Neuronal stem cell (in vitro differentiated cells): Measurements from ENCODE around the gene PLCL1.

Experiments
- DNase-seq: peaks from one replicate; pipeline ENCODE4 v3.0.0-alpha.2; 2013; ENCODE audit warnings: low spot score
- H2AFZ ChIP-seq: one replicate; pipeline ENCODE4 v1.6.1; 2013; ENCODE audit warnings: mild to moderate bottlenecking, low read length, inconsistent platforms
- H2AK5ac ChIP-seq: 2 replicates; pipeline ENCODE4 v1.6.1; 2013; ENCODE audit warnings: low read depth, mild to moderate bottlenecking, inconsistent platforms, low read length, moderate library complexity, mixed read lengths
- H2BK120ac ChIP-seq: 2 replicates; pipeline ENCODE4 v1.6.1; 2013; ENCODE audit warnings: low read depth, mild to moderate bottlenecking, inconsistent platforms, low read length, moderate library complexity, mixed read lengths
- H2BK12ac ChIP-seq: one replicate; pipeline ENCODE4 v1.6.1; 2013; ENCODE audit warnings: low read length, inconsistent platforms
- H2BK15ac ChIP-seq: 2 replicates; pipeline ENCODE4 v1.6.1; 2013; ENCODE audit warnings: mild to moderate bottlenecking, low read length, inconsistent platforms, mixed read lengths
- H2BK5ac ChIP-seq: one replicate; pipeline ENCODE4 v1.6.1; 2013; ENCODE audit warnings: inconsistent platforms, mild to moderate bottlenecking, low read length, moderate library complexity
- H3K14ac ChIP-seq: one replicate; pipeline ENCODE4 v1.6.1; 2013; ENCODE audit warnings: low read length, inconsistent platforms
- H3K18ac ChIP-seq: 2 replicates; pipeline ENCODE4 v1.6.1; 2013; ENCODE audit warnings: low read length, inconsistent platforms
- H3K23ac ChIP-seq: 2 replicates; pipeline ENCODE4 v1.6.1; 2013; ENCODE audit warnings: low read depth, mild to moderate bottlenecking, mixed read lengths, low read length, inconsistent platforms; ENCODE audit not compliant: poor library complexity
- H3K27ac ChIP-seq: replicated peaks from 3 replicates; pipeline ENCODE4 v1.5.1; 2013; ENCODE audit warnings: low read length, inconsistent platforms
- H3K27me3 ChIP-seq, 3 experiments: 2 replicates each; pipeline ENCODE4 v1.6.1; 2013; ENCODE audit warnings: low read length in 3 of 3, mild to moderate bottlenecking in 2 of 3, inconsistent platforms in 1 of 3, low read depth in 1 of 3, mixed read lengths in 1 of 3, moderate library complexity in 1 of 3; ENCODE audit not compliant: control insufficient read depth in 3 of 3, insufficient read depth in 3 of 3
- H3K36me3 ChIP-seq, 2 donors: replicated peaks in 1 of 2; 2 replicates each; pipeline ENCODE4 v1.6.1; 2013; ENCODE audit warnings: low read length in 2 of 2; ENCODE audit not compliant: control insufficient read depth in 2 of 2, insufficient read depth in 2 of 2
- H3K4ac ChIP-seq: 2 replicates; pipeline ENCODE4 v1.6.1; 2013; ENCODE audit warnings: inconsistent platforms, mild to moderate bottlenecking, low read length, moderate library complexity
- H3K4me1 ChIP-seq, 2 donors: 1 replicate in 1 of 2; 2 replicates in 1 of 2; pipeline ENCODE4 v1.6.1; 2013; ENCODE audit warnings: low read length in 2 of 2, low read depth in 1 of 2; ENCODE audit not compliant: control insufficient read depth in 2 of 2, insufficient read depth in 1 of 2
- H3K4me2 ChIP-seq: one replicate; pipeline ENCODE4 v1.6.1; 2013; ENCODE audit warnings: mild to moderate bottlenecking, low read length, inconsistent platforms; ENCODE audit not compliant: insufficient read depth, poor library complexity, severe bottlenecking
- H3K4me3 ChIP-seq, 2 donors: 2 replicates each; pipeline ENCODE4 v1.5.1; 2013; ENCODE audit warnings: low read length in 2 of 2, mild to moderate bottlenecking in 2 of 2, inconsistent platforms in 1 of 2, moderate library complexity in 1 of 2
- H3K79me1 ChIP-seq: one replicate; pipeline ENCODE4 v1.6.1; 2013; ENCODE audit warnings: low read depth, mild to moderate bottlenecking, inconsistent platforms, low read length, moderate library complexity
- H3K9ac ChIP-seq: one replicate; pipeline ENCODE4 v1.6.1; 2013; ENCODE audit warnings: mild to moderate bottlenecking, low read depth, low read length, inconsistent platforms; ENCODE audit not compliant: poor library complexity
- H3K9me3 ChIP-seq, 2 donors: replicated peaks in 1 of 2; 2 replicates each; pipeline versions ENCODE3 to v1.6.1; 2013; ENCODE audit warnings: low read length in 2 of 2, mild to moderate bottlenecking in 2 of 2, inconsistent platforms in 1 of 2, low read depth in 1 of 2, mixed read lengths in 1 of 2, moderate library complexity in 1 of 2; ENCODE audit not compliant: control insufficient read depth in 2 of 2, insufficient read depth in 1 of 2
- H4K8ac ChIP-seq: one replicate; pipeline ENCODE4 v1.6.1; 2013; ENCODE audit warnings: low read depth, mild to moderate bottlenecking, inconsistent platforms, low read length, moderate library complexity
- H4K91ac ChIP-seq: one replicate; pipeline ENCODE4 v1.6.1; 2013; ENCODE audit warnings: low read length, low read depth, mild to moderate bottlenecking, inconsistent platforms; ENCODE audit not compliant: poor library complexity
- WGBS, 2 donors: extraction: QIAGEN DNeasy Blood & Tissue Kit; methylation state at CpG; one replicate each; pipeline ENCODE4 v1.1.7; 2013; ENCODE audit warnings: missing lambda C conversion rate in 2 of 2, mixed read lengths in 1 of 2; ENCODE audit not compliant: insufficient read length in 2 of 2, insufficient replicate concordance in 1 of 2; ENCODE audit errors: extremely low coverage in 2 of 2; 5-methylcytosine and 5-hydroxymethylcytosine counted together

The PLCL1 gene

GRCh38 chr2:197959383-197959782 is 155.0 kb downstream of the PLCL1 start:
- no CpG with 5 or more reads among the region's 1 CpG for WGBS, 2 donors
- Histone ChIP-seq H3K9ac (no peak overlapping the region), H4K91ac (no peak overlapping the region), H2AFZ (no peak overlapping the region), H3K27me3 (no peaks in the 10 kb centered on the region), H3K18ac (no peak overlapping the region), H3K9me3 (no peaks in the 10 kb centered on the region), H3K79me1 (no peaks in the 10 kb centered on the region), H3K4me2 (no peak overlapping the region), H3K4me1 (peaks cover 0 to 3% of the 10 kb centered on the region in 2 donors), H2BK5ac (no peak overlapping the region), H3K4me3 (no peak overlapping the region), H2BK12ac (no peak overlapping the region), H2AK5ac (no peak overlapping the region), H3K27ac (no peak overlapping the region), H2BK120ac (no peak overlapping the region), H3K23ac (no peak overlapping the region), H4K8ac (no peak overlapping the region), H3K4ac (no peak overlapping the region), H2BK15ac (no peak overlapping the region), H3K36me3 (no peaks in the 10 kb centered on the region), H3K14ac (no peak overlapping the region)
- DNase-seq: no peak

GRCh38 chr2:197960786-197961185 is 156.4 kb downstream of the PLCL1 start:
- Histone ChIP-seq H3K4me2 (no peak overlapping the region), H3K23ac (no peak overlapping the region), H3K4me1 (peaks cover 0 to 3% of the 10 kb centered on the region in 2 donors), H3K14ac (no peak overlapping the region), H3K4ac (no peak overlapping the region), H3K27ac (no peak overlapping the region), H3K36me3 (no peaks in the 10 kb centered on the region), H2BK12ac (no peak overlapping the region), H2BK5ac (no peak overlapping the region), H4K8ac (no peak overlapping the region), H3K9ac (no peak overlapping the region), H2AFZ (no peak overlapping the region), H3K79me1 (no peaks in the 10 kb centered on the region), H2AK5ac (no peak overlapping the region), H3K18ac (no peak overlapping the region), H3K27me3 (no peaks in the 10 kb centered on the region), H2BK120ac (no peak overlapping the region), H2BK15ac (no peak overlapping the region), H4K91ac (no peak overlapping the region), H3K4me3 (no peak overlapping the region), H3K9me3 (no peaks in the 10 kb centered on the region)
- WGBS, 2 donors: no CpG with 5 or more reads among the region's 2 CpGs
- DNase-seq: no peak

- no peaks in the 10 kb centered on the region for H3K4me1 ChIP-seq
- H4K91ac ChIP-seq: no peak overlapping the region
- no peak overlapping the region for H3K9ac ChIP-seq
- H3K4ac ChIP-seq: no peak overlapping the region
- H3K14ac ChIP-seq: no peak overlapping the region
- H2BK12ac ChIP-seq: no peak overlapping the region
- no peak overlapping the region for H4K8ac ChIP-seq
- H3K27me3 ChIP-seq: no peaks in the 10 kb centered on the region
- no peak overlapping the region for H2BK15ac ChIP-seq
- H3K36me3 ChIP-seq: no peaks in the 10 kb centered on the region
- H2BK5ac ChIP-seq: no peak overlapping the region
- no peak for DNase-seq
- no peak overlapping the region for H2AFZ ChIP-seq
- no peak overlapping the region for H3K18ac ChIP-seq
- H3K23ac ChIP-seq: no peak overlapping the region
- no peak overlapping the region for H2AK5ac ChIP-seq
- H3K9me3 ChIP-seq: no peaks in the 10 kb centered on the region
- no peak overlapping the region for H2BK120ac ChIP-seq
- H3K4me3 ChIP-seq: no peak overlapping the region
- H3K4me2 ChIP-seq: no peak overlapping the region
- no peak overlapping the region for H3K27ac ChIP-seq
- H3K79me1 ChIP-seq: no peaks in the 10 kb centered on the region
Observed at GRCh38 chr2:197964720-197965119, 160.3 kb downstream of the PLCL1 start.

- no peak overlapping the region for H2BK15ac ChIP-seq
- H3K4me1 ChIP-seq: no peaks in the 10 kb centered on the region
- H2BK5ac ChIP-seq: no peak overlapping the region
- no peak overlapping the region for H2BK120ac ChIP-seq
- H4K91ac ChIP-seq: no peak overlapping the region
- no peaks in the 10 kb centered on the region for H3K36me3 ChIP-seq
- no peak overlapping the region for H2BK12ac ChIP-seq
- no peak overlapping the region for H3K14ac ChIP-seq
- no peak overlapping the region for H3K23ac ChIP-seq
- H3K79me1 ChIP-seq: no peaks in the 10 kb centered on the region
- H3K27ac ChIP-seq: no peak overlapping the region
- H3K4ac ChIP-seq: no peak overlapping the region
- H3K9ac ChIP-seq: no peak overlapping the region
- H3K9me3 ChIP-seq: no peaks in the 10 kb centered on the region
- no peak overlapping the region for H4K8ac ChIP-seq
- H2AK5ac ChIP-seq: no peak overlapping the region
- DNase-seq: no peak
- no peak overlapping the region for H2AFZ ChIP-seq
- H3K4me2 ChIP-seq: no peak overlapping the region
- no peak overlapping the region for H3K4me3 ChIP-seq
- H3K27me3 ChIP-seq: no peaks in the 10 kb centered on the region
- no peak overlapping the region for H3K18ac ChIP-seq
Observed at GRCh38 chr2:197965756-197966155, 161.4 kb downstream of the PLCL1 start.
